ENCODE data around the gene SAMHD1.
"Not testable (repeated sequence)": the region's sequence is repeated elsewhere in the genome, so short reads cannot be mapped to it uniquely, and the experiment has no call there.

SAMHD1 gene

GRCh38 chr20:36951198-36951978 lies at the start of gene SAMHD1:
Gene SAMHD1, minus strand, starts transcription at chr20:36951708. Its CDS starts 65 bp downstream, at chr20:36951643.
- DNase-seq: peak; percentile 100

GRCh38 chr20:37000171-37000570 lies 48.7 kb upstream of the SAMHD1 start:
- DNase-seq: not testable (repeated sequence)

DNA sequence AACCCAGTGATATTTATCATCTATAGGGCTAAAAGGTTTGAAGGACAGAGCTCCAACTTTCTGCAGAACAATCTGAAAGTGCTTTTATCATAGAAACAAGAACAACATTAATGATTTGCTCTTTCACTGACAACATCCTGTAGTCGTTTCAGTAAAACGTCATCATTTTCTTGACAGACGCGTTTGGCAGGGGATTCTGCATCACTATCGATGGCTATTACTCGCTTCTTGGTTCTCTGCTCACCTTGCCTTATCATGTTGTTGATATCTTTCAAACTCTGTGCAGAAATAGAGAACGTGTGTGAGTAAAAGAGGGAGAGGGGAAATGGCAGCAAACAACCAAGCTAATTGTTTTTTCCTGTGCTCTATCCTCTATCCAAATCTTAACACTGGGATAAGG lies 47.1 kb upstream of the SAMHD1 start:
- DNase-seq: no peak

DNA sequence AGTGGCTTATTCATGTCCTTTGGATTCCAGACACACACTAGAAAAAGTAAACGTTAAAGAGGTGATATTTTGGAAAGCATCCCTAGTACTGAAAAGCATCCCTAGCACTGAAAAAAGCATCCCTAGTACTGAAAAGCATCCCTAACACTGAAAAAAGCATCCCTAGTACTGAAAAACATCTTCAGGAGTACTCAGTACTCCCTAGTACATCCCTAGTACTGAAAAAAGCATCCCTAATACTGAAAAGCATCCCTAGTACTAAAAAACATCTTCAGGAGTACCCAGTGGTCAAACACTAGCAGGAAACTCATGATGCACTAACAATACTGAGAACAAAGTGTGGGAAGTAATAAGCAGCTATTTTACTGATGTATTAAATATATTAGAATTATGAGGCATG lies 45.6 kb upstream of the SAMHD1 start:
- no peak for DNase-seq

DNA sequence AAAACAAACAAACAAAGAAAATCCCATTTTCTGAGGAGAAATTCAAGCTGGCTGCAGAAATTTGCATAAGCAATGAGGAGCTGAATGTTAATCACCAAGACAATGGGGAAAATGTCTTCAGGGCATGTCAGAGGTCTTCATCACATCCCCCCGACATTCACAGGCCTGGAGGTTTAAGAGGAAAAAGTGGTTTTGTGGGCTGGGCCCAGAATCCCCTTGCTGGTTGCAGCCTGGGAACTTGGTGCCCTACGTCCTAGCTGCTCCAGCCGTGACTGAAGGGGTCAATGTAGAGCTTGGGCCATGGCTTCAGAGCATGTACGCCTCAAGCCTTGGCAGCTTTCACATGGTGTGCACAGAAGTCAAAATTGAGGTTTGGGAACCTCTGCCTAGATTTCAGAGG lies 42.7 kb upstream of the SAMHD1 start:
- not testable (repeated sequence) for DNase-seq

DNA sequence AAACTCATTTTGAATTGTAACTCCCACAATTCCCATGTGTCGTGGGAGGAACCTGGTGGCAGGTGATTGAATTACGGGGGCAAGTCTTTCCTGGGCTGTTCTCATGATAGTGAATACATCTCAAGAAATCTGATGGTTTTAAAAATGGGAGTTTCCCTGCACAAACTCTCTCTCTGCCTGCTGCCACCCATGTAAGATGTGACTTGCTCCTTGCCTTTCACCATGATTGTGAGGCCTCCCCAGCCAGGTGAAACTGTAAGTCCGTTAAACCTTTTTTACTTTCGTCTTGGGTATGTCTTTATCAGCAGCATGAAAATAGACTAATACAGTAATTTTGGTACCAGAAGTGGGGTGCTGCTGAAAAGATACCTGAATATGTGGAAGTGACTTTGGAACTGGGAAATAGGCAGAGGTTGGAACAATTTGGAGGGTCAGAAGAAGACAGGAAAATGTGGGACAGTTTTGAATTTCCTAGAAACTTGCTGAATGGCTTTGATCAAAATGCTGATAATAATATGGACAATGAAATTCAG lies 41.4 kb upstream of the SAMHD1 start:
- no peak for DNase-seq

DNA sequence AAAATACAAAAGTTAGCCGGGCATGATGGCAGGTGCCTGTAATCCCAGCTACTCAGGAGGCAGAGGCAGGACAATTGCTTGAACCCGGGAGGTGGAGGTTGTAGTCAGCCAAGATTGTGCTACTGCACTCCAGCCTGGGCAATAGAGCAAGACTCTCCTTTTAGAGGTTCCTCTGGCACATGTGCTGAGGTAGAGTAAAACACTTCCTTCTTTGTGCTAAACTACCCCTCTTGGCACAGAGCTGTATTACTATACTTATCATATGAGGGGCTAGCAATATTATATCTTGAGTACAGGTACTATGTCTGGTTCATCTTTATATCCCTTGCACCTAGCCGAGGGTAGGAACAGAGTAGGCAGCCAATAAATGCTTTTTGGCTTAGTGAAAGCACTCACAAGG lies 40.2 kb upstream of the SAMHD1 start:
- no peak for DNase-seq

DNA sequence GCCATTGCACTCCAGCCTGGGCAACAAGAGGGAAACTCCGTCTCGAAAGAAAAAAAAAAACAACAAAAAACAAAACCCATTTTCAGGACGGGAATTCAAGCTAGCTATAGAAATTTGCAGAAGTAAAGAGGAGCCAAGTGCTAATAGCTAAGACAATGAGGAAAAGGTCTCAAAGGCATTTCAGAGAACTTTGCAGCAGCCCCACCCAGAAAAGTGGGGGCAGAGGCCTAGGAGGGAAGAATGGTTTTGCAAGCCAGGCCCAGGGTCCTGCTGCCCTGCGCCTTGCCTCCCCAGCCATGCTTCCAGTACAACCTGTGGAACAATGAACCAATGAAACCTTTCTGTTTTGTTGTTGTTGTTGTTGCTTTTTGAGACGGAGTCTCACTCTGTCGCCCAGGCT lies 38.3 kb upstream of the SAMHD1 start:
- peak; percentile 61 for DNase-seq

GRCh38 chr20:36988494-36988966 lies 37.0 kb upstream of the SAMHD1 start:
- DNase-seq: peak; percentile 51

DNA sequence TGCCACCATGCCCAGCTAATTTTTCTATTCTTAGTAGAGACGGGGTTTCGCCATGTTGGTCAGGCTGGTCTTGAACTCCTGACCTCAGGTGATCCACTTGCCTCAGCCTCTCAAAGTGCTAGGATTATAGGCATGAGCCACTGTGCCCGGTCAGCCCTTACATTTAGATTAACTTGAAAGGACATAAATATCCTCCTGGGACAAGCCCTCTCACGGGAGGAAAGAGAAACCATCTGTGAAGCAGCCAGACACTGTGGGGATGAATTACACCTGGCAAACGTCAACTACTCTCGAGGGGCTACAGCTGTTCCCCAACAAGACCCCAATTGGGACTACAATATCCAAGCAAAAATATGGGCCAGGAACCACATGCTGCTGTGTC lies 32.7 kb upstream of the SAMHD1 start:
- no peak for DNase-seq

GRCh38 chr20:36975099-36975818 lies 23.8 kb upstream of the SAMHD1 start:
- no peak for DNase-seq

DNA sequence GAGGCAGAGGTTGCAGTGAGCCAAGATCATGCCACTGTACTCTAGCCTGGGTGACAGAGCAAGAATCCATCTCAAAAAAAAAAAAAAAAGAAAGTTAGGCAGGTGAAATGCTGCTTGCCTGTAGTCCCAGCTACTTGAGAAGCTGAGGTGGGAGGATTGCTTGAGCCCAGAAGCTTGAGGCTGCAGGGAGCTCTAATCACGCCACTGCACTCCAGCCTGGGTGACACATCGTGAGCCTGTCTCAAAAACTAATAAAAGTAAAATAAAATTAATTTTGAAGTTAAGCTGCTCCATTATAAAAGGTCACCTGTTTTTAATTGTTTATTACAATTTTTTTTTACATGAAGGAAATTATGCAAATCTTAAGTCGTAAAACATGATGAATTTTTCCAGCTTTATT lies 23.2 kb upstream of the SAMHD1 start:
- no peak for DNase-seq

- DNase-seq: no peak
Measured at GRCh38 chr20:36971103-36971502, 19.6 kb upstream of the SAMHD1 start.

GRCh38 chr20:36969478-36970186 lies 18.1 kb upstream of the SAMHD1 start:
- DNase-seq: peak; percentile 73

DNA sequence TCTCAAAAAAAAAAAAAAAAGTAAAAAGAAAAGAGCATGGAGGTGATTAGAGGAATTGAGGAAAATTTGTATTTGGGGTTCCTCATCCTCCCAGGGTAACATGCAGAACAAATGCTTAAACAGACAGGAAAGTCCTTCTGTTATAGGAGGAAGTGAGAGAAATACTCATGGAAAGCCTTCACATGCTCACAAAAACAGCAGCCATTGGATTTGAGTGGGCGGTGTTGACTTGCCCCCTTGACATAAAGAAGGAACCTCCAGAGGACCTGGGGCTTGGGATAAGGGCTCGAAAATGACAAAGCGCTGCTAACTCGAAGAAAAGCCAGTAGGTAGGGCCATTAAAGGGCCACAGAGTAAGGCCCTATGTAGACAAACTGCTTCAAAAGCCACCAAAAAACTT lies 17.5 kb upstream of the SAMHD1 start:
- DNase-seq: peak; percentile 87

DNA sequence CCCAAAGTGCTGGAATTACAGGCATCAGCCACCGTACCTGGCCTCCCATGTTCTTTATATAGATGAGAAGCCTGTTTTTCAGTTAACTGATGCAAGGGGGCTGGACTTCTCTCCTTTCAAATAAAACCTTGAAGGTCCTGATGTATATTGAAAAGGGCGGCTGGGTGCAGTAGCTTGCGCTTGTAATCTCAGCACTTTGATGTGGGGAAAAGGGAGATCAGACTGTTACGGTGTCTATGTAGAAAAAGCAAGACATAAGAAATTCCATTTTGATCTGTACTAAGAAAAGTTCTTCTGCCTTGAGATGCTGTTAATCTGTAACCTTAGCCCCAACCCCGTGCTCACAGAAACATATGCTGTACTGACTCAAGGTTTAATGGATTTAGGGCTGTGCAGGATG lies 16.1 kb upstream of the SAMHD1 start:
- DNase-seq: no peak

- not testable (repeated sequence) for DNase-seq
Measured at GRCh38 chr20:36966965-36967364, 15.5 kb upstream of the SAMHD1 start.

GRCh38 chr20:36962354-36962941 lies 10.9 kb upstream of the SAMHD1 start:
- DNase-seq: not testable (repeated sequence)

GRCh38 chr20:36959242-36959641 lies 7.7 kb upstream of the SAMHD1 start:
- DNase-seq: no peak

GRCh38 chr20:36957875-36958667 lies 6.6 kb upstream of the SAMHD1 start:
- peak; percentile 95 for DNase-seq

DNA sequence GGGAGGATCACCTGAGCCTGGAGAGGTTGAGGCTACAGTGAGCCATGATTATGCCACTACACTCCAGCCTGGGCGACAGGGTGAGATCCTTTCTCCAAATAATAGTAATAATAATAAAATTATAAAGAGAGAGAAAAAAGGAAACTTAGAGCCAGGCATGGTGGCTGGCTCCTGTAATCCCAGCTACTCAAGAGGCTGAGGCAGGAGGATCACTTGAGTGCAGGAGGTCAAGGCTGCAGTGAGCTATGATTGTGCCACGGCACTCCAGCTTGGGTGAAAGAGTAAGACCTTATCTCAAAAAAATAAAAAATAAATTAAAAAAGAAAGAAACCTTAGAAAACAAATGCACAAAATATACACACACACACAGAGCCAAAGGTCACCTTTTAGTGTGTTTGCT lies 5.2 kb upstream of the SAMHD1 start:
- no peak for DNase-seq

GRCh38 chr20:36956016-36956415 lies 4.5 kb upstream of the SAMHD1 start:
- no peak for DNase-seq

Measured in inflammatory macrophage treated with lipopolysaccharide for 4 hours (primary cell).